K562 (cell line): ENCODE results near the gene ARID4B. TPM values are rescaled to one million over a fixed set of nuclear protein-coding genes. Genes with fewer than 3 reads are reported as not detected.

ENCODE experiments used
- ATAC-seq: fragments of 200-7000 bp; cut with Tn5 transposase; 3 replicates; pipeline ENCODE4 v1.9.1; 2020; ENCODE audit warnings: moderate library complexity
- BruUV-seq: library from RNA; stranded (reverse); fragments of 400-500 nt; replicated peaks from 2 replicates; lab custom pipeline; 2021; lab: Mats Ljungman, UMichigan
- CTCF ChIA-PET: fragments of 300-600 bp; formaldehyde crosslinking; extraction: SDS; loops from one replicate; lab custom pipeline; 2021; ENCODE audit warnings: low intra/inter-chr PET ratio; lab: Yijun Ruan, JAX
- POLR2A ChIA-PET: fragments of 300-600, 350-650 bp; sonication (Branson Sonifier 250); formaldehyde crosslinking; extraction: SDS; loops from one replicate; lab custom pipeline; 2021; ENCODE audit warnings: antibody characterized with exemption, inconsistent platforms; lab: Yijun Ruan, JAX
- DNase-seq, 4 experiments: peaks; one replicate each; pipeline versions ENCODE4 v3.0.0 to v3.0.0-alpha.2; 2011 to 2018; ENCODE audit warnings: low spot score in 3 of 4, mixed read lengths in 3 of 4; ENCODE audit errors: extremely low read depth in 1 of 4
- FAIRE-seq: peaks from 2 replicates; lab custom pipeline; 2011; peaks lifted over from hg19 to GRCh38; lab: Jason Lieb, UNC
- H2AFZ ChIP-seq: 2 replicates; pipeline ENCODE4 v1.6.0; 2011; ENCODE audit warnings: low read depth, low read length, control low read depth, inconsistent platforms
- H3K27ac ChIP-seq: fragments of 200-600 bp; 3 replicates; pipeline ENCODE4 v1.8.0; 2011; ENCODE audit warnings: low read depth, mild to moderate bottlenecking, control low read depth, inconsistent platforms, low read length, moderate library complexity, mixed read lengths; ENCODE audit errors: extremely low read depth
- H3K27me3 ChIP-seq, 2 experiments: fragments of 300-600 bp in 1 of 2; 2 replicates in 1 of 2; 3 replicates in 1 of 2; pipeline versions ENCODE4 v1.6.0 to v1.8.0; 2011; ENCODE audit warnings: inconsistent platforms in 2 of 2, low read length in 2 of 2, mild to moderate bottlenecking in 1 of 2, mixed read lengths in 1 of 2, moderate library complexity in 1 of 2; ENCODE audit not compliant: control insufficient read depth in 2 of 2, insufficient read depth in 2 of 2
- H3K36me3 ChIP-seq: fragments of 300-600 bp; 3 replicates; pipeline ENCODE4 v1.8.0; 2011; ENCODE audit warnings: mild to moderate bottlenecking, low read length, inconsistent platforms; ENCODE audit not compliant: control insufficient read depth, insufficient read depth
- H3K4me1 ChIP-seq, 2 experiments: fragments of 200-600 bp in 1 of 2; replicated peaks in 1 of 2; 2 replicates in 1 of 2; 3 replicates in 1 of 2; pipeline versions ENCODE4 v1.5.1 to v1.8.0; 2011; ENCODE audit warnings: inconsistent platforms in 2 of 2, low read length in 2 of 2, mild to moderate bottlenecking in 1 of 2, mixed read lengths in 1 of 2, moderate library complexity in 1 of 2; ENCODE audit not compliant: control insufficient read depth in 2 of 2, insufficient read depth in 2 of 2
- H3K4me2 ChIP-seq: 2 replicates; pipeline ENCODE4 v1.6.1; 2011; ENCODE audit warnings: low read length, control low read depth, inconsistent platforms, mixed read lengths; ENCODE audit not compliant: insufficient read depth
- H3K4me3 ChIP-seq: fragments of 200-600 bp; sonication (generic), shearing (Covaris generic); 2 replicates; pipeline ENCODE4 v1.5.1; 2016; ENCODE audit warnings: control low read depth, inconsistent platforms
- H3K79me2 ChIP-seq: fragments of 200-600 bp; 3 replicates; pipeline ENCODE4 v1.8.0; 2011; ENCODE audit warnings: low read length, inconsistent platforms; ENCODE audit not compliant: control insufficient read depth, insufficient read depth
- H3K9ac ChIP-seq, 2 experiments: 2 replicates each; pipeline versions ENCODE4 v1.6.0 to v1.6.1; 2011; ENCODE audit warnings: low read depth in 2 of 2, low read length in 2 of 2, control low read depth in 1 of 2, inconsistent platforms in 1 of 2, mild to moderate bottlenecking in 1 of 2, mixed read lengths in 1 of 2; ENCODE audit not compliant: insufficient read depth in 1 of 2
- H3K9me1 ChIP-seq: one replicate; pipeline ENCODE4 v1.6.0; 2011; ENCODE audit warnings: inconsistent platforms, mild to moderate bottlenecking, low read length, moderate library complexity; ENCODE audit not compliant: control insufficient read depth, insufficient read depth
- H3K9me3 ChIP-seq: replicated peaks from 2 replicates; pipeline ENCODE4 v1.5.1; 2011; ENCODE audit warnings: low read depth, low read length, inconsistent platforms; ENCODE audit not compliant: control insufficient read depth, insufficient read depth
- H4K20me1 ChIP-seq: replicated peaks from 2 replicates; pipeline ENCODE4 v1.6.1; 2011; ENCODE audit warnings: low read length, inconsistent platforms, mixed read lengths; ENCODE audit not compliant: control insufficient read depth, insufficient read depth
- GTF2E2 ChIP-seq: fragments of 200-800 bp; sonication (Bioruptor generic); IDR thresholded peaks from 2 replicates; pipeline ENCODE4 v1.6.1; 2016; ENCODE audit warnings: missing genetic modification characterization, missing compliant biosample characterization
- HDGF ChIP-seq: fragments of 450-650 bp; IDR thresholded peaks from 2 replicates; pipeline ENCODE4 v1.6.1; 2016
- ILK ChIP-seq: fragments of 450-650 bp; IDR thresholded peaks from 2 replicates; pipeline ENCODE4 v1.6.1; 2016; ENCODE audit warnings: missing genetic modification characterization, low read depth, mild to moderate bottlenecking, missing compliant biosample characterization, moderate library complexity, borderline replicate concordance
- KLF13 ChIP-seq: fragments of 450-650 bp; IDR thresholded peaks from 2 replicates; pipeline ENCODE4 v1.6.1; 2016; ENCODE audit warnings: missing genetic modification characterization, low read depth, mild to moderate bottlenecking, missing compliant biosample characterization, moderate library complexity, borderline replicate concordance
- MYNN ChIP-seq, 2 experiments: sonication (generic); formaldehyde crosslinking in 1 of 2; IDR thresholded peaks; 2 replicates each; pipeline versions ENCODE4 v1.5.0 to v1.6.1; 2016 to 2020; ENCODE audit warnings: antibody characterized with exemption in 1 of 2, missing genetic modification reagents in 1 of 2
- NEUROD1 ChIP-seq: fragments of 150-350 bp; IDR thresholded peaks from 2 replicates; pipeline ENCODE4 v1.6.1; 2014; ENCODE audit warnings: borderline replicate concordance, low read length, low read depth; ENCODE audit not compliant: partially characterized antibody
- PHF21A ChIP-seq: fragments of 450-650 bp; IDR thresholded peaks from 2 replicates; pipeline ENCODE4 v1.6.1; 2017; ENCODE audit warnings: low read depth, borderline replicate concordance
- PPARD ChIP-seq: fragments of 250-450 bp; sonication (Bioruptor Pico); IDR thresholded peaks from 2 replicates; pipeline ENCODE4 v1.8.0; 2022; ENCODE audit warnings: inconsistent platforms, mild to moderate bottlenecking, moderate library complexity
- RB1 ChIP-seq: fragments of 450-650 bp; IDR thresholded peaks from 2 replicates; pipeline ENCODE4 v1.6.1; 2017; ENCODE audit warnings: low read depth, mild to moderate bottlenecking
- SFPQ ChIP-seq: fragments of 200-400 bp; formaldehyde crosslinking; IDR thresholded peaks from 2 replicates; pipeline ENCODE4 v1.6.1; 2017; ENCODE audit warnings: mild to moderate bottlenecking, low read depth, low read length, moderate library complexity
- SIRT6 ChIP-seq: IDR thresholded peaks from one replicate; pipeline ENCODE4 v1.6.1; 2012; ENCODE audit warnings: low read depth, mild to moderate bottlenecking, control low read depth, inconsistent platforms, low read length, moderate library complexity
- ZNF175 ChIP-seq: fragments of 200-800 bp; sonication (Bioruptor generic); IDR thresholded peaks from 2 replicates; pipeline ENCODE4 v1.6.1; 2016; ENCODE audit warnings: low read depth, mild to moderate bottlenecking, missing genetic modification characterization, missing compliant biosample characterization
- ZSCAN29 ChIP-seq: fragments of 450-650 bp; IDR thresholded peaks from 2 replicates; pipeline ENCODE4 v1.6.1; 2017
- WGBS: fragments of 100-300 bp; shearing (Covaris generic); methylation state at CpG from one replicate; pipeline ENCODE4 v1.1.6; 2016; ENCODE audit warnings: low coverage, mixed read lengths; ENCODE audit not compliant: insufficient coverage; ENCODE audit errors: missing lambda C conversion rate; 5-methylcytosine and 5-hydroxymethylcytosine counted together
- in situ Hi-C: fragments of 300-500 bp; cut with MboI; formaldehyde crosslinking; loops from 4 replicates; pipeline ENCODE4 v1.15.0; 2018; ENCODE audit warnings: inconsistent platforms, mixed read lengths
- intact Hi-C: fragments of 100-400 bp; cut with micrococcal nuclease; formaldehyde crosslinking; loops from 2 replicates; pipeline ENCODE4 v1.14.2; 2022
- polyA plus RNA-seq, 8 experiments: library from polyadenylated mRNA; depleted of rRNA in 4 of 8; stranded (reverse) in 5 of 8; unstranded in 3 of 8; fragments of >200 nt; fragmentation: Nextera tagmentation in 2 of 8; fragmentation: Illumina TruSeq in 1 of 8; extraction: Ambion mirVana in 2 of 8; extraction: Trizol in 1 of 8; gene quantifications; 2 replicates each; pipeline versions ENCODE4 v1.2.1 to v1.2.3, GENCODE V29; 2011 to 2014; ENCODE audit warnings: inconsistent platforms in 1 of 8, missing spikeins in 1 of 8
- total RNA-seq, 7 experiments: library from RNA; depleted of rRNA in 6 of 7; stranded (reverse); fragments of >200 nt in 6 of 7; fragmentation: Illumina TruSeq in 2 of 7; extraction: Trizol in 2 of 7; gene quantifications; 2 replicates each; pipeline versions ENCODE4 v1.2.1 to v1.2.3, GENCODE V29; 2011 to 2021; ENCODE audit warnings: low replicate concordance in 1 of 7

ARID4B gene
- total and polyA plus RNA-seq, 9 of the 15 experiments (the other 6 are each of a cell fraction or from before 2014, with no cell fraction given) = 8.4 to 38.9 (median 18.5) TPM

GRCh38 chr1:235328271-235329138 is 526 bp upstream of the ARID4B start, which contains the start of gene GGPS1:
GGPS1 (plus strand) TSS chr1:235328570; CDS start chr1:235335265, 6,695 bp downstream.
- peaks cover 92% of the 10 kb centered on the region for H3K79me2 ChIP-seq
- ChIA-PET POLR2A (interaction anchor here (0.6 to 5.0 kb wide), 15 partner anchors 12 to 716 kb away, joined by 3 to 38 read pairs (median 3); partner anchors contain the start of gene TBCE), CTCF (interaction anchor here (1.3 kb wide), 1 partner anchor 86 kb away, joined by 6 read pairs; no protein-coding TSS in a partner anchor)
- FAIRE-seq = peak; percentile 98
- H3K9me1 ChIP-seq = no peaks in the 10 kb centered on the region
- peak within 1 kb of the TSS; percentile 98 for H3K4me2 ChIP-seq
- peaks cover 29% of the 10 kb centered on the region; the same call in 2 of the 3 replicates for H3K36me3 ChIP-seq
- H3K27ac ChIP-seq = peak within 1 kb of the TSS; percentile 97
- H3K9me3 ChIP-seq = no peaks in the 10 kb centered on the region
- peak; percentile 82 for ATAC-seq
- H3K4me1 ChIP-seq = peaks cover 11 to 13% of the 10 kb centered on the region in 2 experiments; a peak in 3 of 5 replicates
- BruUV-seq = no TSS peak
- in situ Hi-C loops (no loop called here), intact Hi-C loops (loop anchor here (1.0 to 2.0 kb wide), 5 partner anchors 39 to 176 kb away; partner anchors contain the start of genes B3GALNT2, RBM34 and TBCE)
- peak within 1 kb of the TSS; percentile 82 for H3K4me3 ChIP-seq
- H3K27me3 ChIP-seq = no peaks in the 10 kb centered on the region
- peak; percentile 95 to 100 (median 98) for DNase-seq
- 2% methylated on average over 43 of the region's 54 CpGs for WGBS
- H3K9ac ChIP-seq = peak within 1 kb of the TSS; percentile 92 to 98
- H4K20me1 ChIP-seq = no peaks in the 10 kb centered on the region; the same call in 1 of the 2 replicates
- peak within 1 kb of the TSS; percentile 98 for H2AFZ ChIP-seq
- TF ChIP-seq ZSCAN29 (peak; percentile 94), ZNF175 (peak; percentile 62; the same call in 1 of the 2 replicates), GTF2E2 (tag) (0 out of 2 replicates have a peak, but pooled peaks have one; percentile 63), NEUROD1 (peak; percentile 67), SIRT6 (no peak), HDGF (no peak), KLF13 (tag) (peak; percentile 69; the same call in 1 of the 2 replicates), PHF21A (no peak; the same call in 1 of the 2 replicates), RB1 (peak; percentile 72; the same call in 1 of the 2 replicates), ILK (tag) (no peak), SFPQ (no peak), PPARD (CRISPR knock-in tag) (no peak), MYNN (IDR thresholded peaks at IDR 0.05) (no peak), MYNN (CRISPR knock-in tag; IDR thresholded peaks at IDR 0.05) (no peak)
